Keratinocyte (primary cell): ENCODE measurements around the gene R3HDM1. TPM values are rescaled to one million over a fixed set of nuclear protein-coding genes. Genes with fewer than 3 reads are reported as not detected.

Experiments
- DNase-seq: peaks from one replicate; pipeline ENCODE4 v3.0.0-alpha.2; 2011; ENCODE audit warnings: low read depth, missing footprints, low spot score
- FAIRE-seq: peaks from 2 replicates; lab custom pipeline; 2011; peaks lifted over from hg19 to GRCh38; lab: Jason Lieb, UNC
- H2AFZ ChIP-seq: 2 replicates; pipeline ENCODE4 v1.6.0; 2012; ENCODE audit warnings: low read length, control low read depth, inconsistent platforms; ENCODE audit not compliant: control insufficient read depth
- H3K27ac ChIP-seq: 2 replicates; pipeline ENCODE4 v1.5.1; 2011; ENCODE audit warnings: low read length; ENCODE audit not compliant: control insufficient read depth, insufficient read depth
- H3K27me3 ChIP-seq: 3 replicates; pipeline ENCODE4 v1.6.0; 2011; ENCODE audit warnings: low read length; ENCODE audit not compliant: control insufficient read depth, insufficient read depth; ENCODE audit errors: extremely low read depth
- H3K36me3 ChIP-seq, 2 experiments: 2 replicates in 1 of 2; 3 replicates in 1 of 2; pipeline ENCODE4 v1.5.1; 2011; ENCODE audit warnings: low read length in 2 of 2, mild to moderate bottlenecking in 1 of 2; ENCODE audit not compliant: control insufficient read depth in 2 of 2, insufficient read depth in 2 of 2; ENCODE audit errors: extremely low read depth in 1 of 2
- H3K4me1 ChIP-seq: 3 replicates; pipeline ENCODE4 v1.5.1; 2011; ENCODE audit warnings: low read length; ENCODE audit not compliant: control insufficient read depth, insufficient read depth; ENCODE audit errors: extremely low read depth
- H3K4me2 ChIP-seq: 3 replicates; pipeline ENCODE4 v1.6.0; 2011; ENCODE audit warnings: low read depth, low read length; ENCODE audit not compliant: control insufficient read depth, insufficient read depth; ENCODE audit errors: extremely low read depth
- H3K4me3 ChIP-seq, 3 experiments: fragments of 200-600 bp in 1 of 3; sonication (generic) in 1 of 3; 2 replicates in 2 of 3; 3 replicates in 1 of 3; pipeline ENCODE4 v1.5.1; 2011 to 2016; ENCODE audit warnings: low read length in 3 of 3, mild to moderate bottlenecking in 3 of 3, control low read depth in 2 of 3, inconsistent platforms in 1 of 3, low read depth in 1 of 3, mixed read lengths in 1 of 3, mixed run types in 1 of 3, moderate library complexity in 1 of 3; ENCODE audit not compliant: control insufficient read depth in 2 of 3, insufficient read depth in 2 of 3; ENCODE audit errors: extremely low read depth in 1 of 3
- H3K79me2 ChIP-seq: 2 replicates; pipeline ENCODE4 v1.6.0; 2012; ENCODE audit warnings: low read length; ENCODE audit not compliant: control insufficient read depth, insufficient read depth
- H3K9ac ChIP-seq: 3 replicates; pipeline ENCODE4 v1.6.0; 2011; ENCODE audit warnings: low read length; ENCODE audit not compliant: control insufficient read depth, insufficient read depth; ENCODE audit errors: extremely low read depth
- H3K9me1 ChIP-seq: 3 replicates; pipeline ENCODE4 v1.6.0; 2011; ENCODE audit warnings: low read length; ENCODE audit not compliant: control insufficient read depth, insufficient read depth; ENCODE audit errors: extremely low read depth
- H3K9me3 ChIP-seq: 2 replicates; pipeline ENCODE4 v1.5.1; 2012; ENCODE audit warnings: low read depth, low read length; ENCODE audit not compliant: control insufficient read depth
- H4K20me1 ChIP-seq: 3 replicates; pipeline ENCODE4 v1.6.0; 2011; ENCODE audit warnings: low read length; ENCODE audit not compliant: control insufficient read depth, insufficient read depth; ENCODE audit errors: extremely low read depth
- CTCF ChIP-seq, 3 experiments: IDR thresholded peaks in 1 of 3; conservative IDR thresholded peaks in 1 of 3; optimal IDR thresholded peaks in 1 of 3; 2 replicates in 2 of 3; 3 replicates in 1 of 3; pipeline versions ENCODE3 to v1.5.1; 2011; ENCODE audit warnings: low read length in 3 of 3, mild to moderate bottlenecking in 3 of 3, moderate library complexity in 2 of 3, control low read depth in 1 of 3, inconsistent platforms in 1 of 3; ENCODE audit not compliant: insufficient read depth in 2 of 3; ENCODE audit errors: extremely low read depth in 1 of 3
- EZH2 ChIP-seq: IDR thresholded peaks from one replicate; pipeline ENCODE4 v1.6.1; 2012; ENCODE audit warnings: inconsistent platforms, mild to moderate bottlenecking, low read length, moderate library complexity
- dilution Hi-C: fragments of 300-500 bp; cut with MboI; formaldehyde crosslinking; loops from one replicate; pipeline ENCODE4 v1.7.0; 2020; ENCODE audit warnings: low sequenced_read_pairs; ENCODE audit not compliant: extremely low pct_ligation_motif_present
- polyA plus RNA-seq, 5 experiments: library from polyadenylated mRNA; depleted of rRNA in 3 of 5; stranded (reverse) in 3 of 5; stranded (forward) in 1 of 5; unstranded in 1 of 5; fragments of >200 nt; gene quantifications; 1 replicate in 1 of 5; 2 replicates in 3 of 5; 3 replicates in 1 of 5; pipeline versions ENCODE4 v1.2.1 to v1.2.3, GENCODE V29; 2011 to 2012; ENCODE audit warnings: missing spikeins in 2 of 5, low read depth in 1 of 5, low replicate concordance in 1 of 5

The R3HDM1 gene
- polyA plus RNA-seq, 1 donor (not counting 4 experiments of a cell fraction or from before 2014, with no cell fraction given): 41.0 TPM

- H4K20me1 ChIP-seq: no peaks in the 10 kb centered on the region
- no peak overlapping the region for H2AFZ ChIP-seq
- no peak overlapping the region for H3K4me2 ChIP-seq
- no peaks in the 10 kb centered on the region for H3K27me3 ChIP-seq
- H3K9ac ChIP-seq: no peak overlapping the region
- H3K9me3 ChIP-seq: no peaks in the 10 kb centered on the region
- peaks cover 14 to 29% of the 10 kb centered on the region in 2 experiments for H3K36me3 ChIP-seq
- H3K4me1 ChIP-seq: peaks cover 7% of the 10 kb centered on the region
- FAIRE-seq (no peak), DNase-seq (no peak)
- peaks cover 3% of the 10 kb centered on the region for H3K79me2 ChIP-seq
- no peaks in the 10 kb centered on the region for H3K9me1 ChIP-seq
- dilution Hi-C loops: no loop called here
- TF ChIP-seq EZH2: no peak
- no peak for TF ChIP-seq CTCF (optimal IDR thresholded peaks at IDR 0.05 in 1 of 3, IDR thresholded peaks at IDR 0.05 in 1 of 3, conservative IDR thresholded peaks at IDR 0.05 in 1 of 3; ENCODE audit: extremely low read depth in 1 of 3, insufficient read depth in 2 of 3, low read length in 3 of 3)
- H3K4me3 ChIP-seq: no peak overlapping the region
- no peak overlapping the region for H3K27ac ChIP-seq
These were observed 237.6 kb downstream of the R3HDM1 start for GRCh38 chr2:135768863-135769262.

DNA sequence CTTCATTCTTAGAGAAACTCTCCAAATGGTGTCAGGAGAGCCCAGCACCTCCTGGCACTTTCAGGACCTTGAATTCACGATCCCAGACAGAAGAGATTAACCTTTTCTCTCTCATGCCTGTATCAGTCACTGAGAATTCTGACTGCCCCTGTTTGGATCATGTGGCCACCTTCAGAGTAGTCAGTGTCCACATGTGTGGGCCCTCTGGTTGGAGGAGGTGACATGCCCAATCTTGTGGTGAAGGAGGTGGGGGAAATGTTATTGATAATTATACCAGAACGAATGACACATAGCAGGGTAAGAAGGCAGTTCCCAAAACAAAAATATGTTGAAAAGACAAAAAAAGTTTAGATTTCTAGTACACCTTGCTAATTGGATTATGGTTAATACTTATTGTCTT lies 242.0 kb downstream of the R3HDM1 start:
- H3K27ac ChIP-seq: peak overlapping the region; percentile 1
- H2AFZ ChIP-seq: no peak overlapping the region
- H3K27me3 ChIP-seq: no peaks in the 10 kb centered on the region
- FAIRE-seq (no peak), DNase-seq (no peak)
- H3K9me1 ChIP-seq: no peaks in the 10 kb centered on the region
- no peak for TF ChIP-seq EZH2
- TF ChIP-seq CTCF (optimal IDR thresholded peaks at IDR 0.05 in 1 of 3, IDR thresholded peaks at IDR 0.05 in 1 of 3, conservative IDR thresholded peaks at IDR 0.05 in 1 of 3; ENCODE audit: extremely low read depth in 1 of 3, insufficient read depth in 2 of 3, low read length in 3 of 3): no peak
- no peak overlapping the region for H3K4me3 ChIP-seq
- H3K9me3 ChIP-seq: no peaks in the 10 kb centered on the region
- H3K79me2 ChIP-seq: no peaks in the 10 kb centered on the region
- no peak overlapping the region for H3K4me2 ChIP-seq
- H3K9ac ChIP-seq: no peak overlapping the region
- dilution Hi-C loops: no loop called here
- peaks cover 7% of the 10 kb centered on the region for H3K4me1 ChIP-seq
- H4K20me1 ChIP-seq: no peaks in the 10 kb centered on the region
- H3K36me3 ChIP-seq: peaks cover 26 to 28% of the 10 kb centered on the region in 2 experiments
